ENCODE measurements around the gene PRTG. TPM values are rescaled to one million over a fixed set of nuclear protein-coding genes. Genes with fewer than 3 reads are reported as not detected.

PRTG gene
- total and polyA plus RNA-seq, 9 of the 15 experiments (the other 6 are each of a cell fraction or from before 2014, with no cell fraction given), result under 0.01 to 0.14 (median 0.06) TPM; not detected in 1

- WGBS (ENCODE audit: insufficient coverage, low coverage, missing lambda C conversion rate), result 0% methylated on average over 2 of the region's 2 CpGs
- no peak overlapping the region for H3K4me3 ChIP-seq
- no peaks in the 10 kb centered on the region for H3K9me1 ChIP-seq (ENCODE audit: control insufficient read depth, insufficient read depth, low read length)
- no peak overlapping the region for H2AFZ ChIP-seq (ENCODE audit: low read depth, low read length)
- TF ChIP-seq ETS1 (conservative IDR thresholded peaks at IDR 0.05; ENCODE audit: control insufficient read depth, low read depth, low read length) (no peak), EP400 (IDR thresholded peaks at IDR 0.05) (no peak), ZNF232 (CRISPR knock-in tag; IDR thresholded peaks at IDR 0.05) (no peak), PTTG1 (tag; IDR thresholded peaks at IDR 0.05; ENCODE audit: low read depth) (no peak), XRCC4 (IDR thresholded peaks at IDR 0.05; ENCODE audit: extremely low read depth, insufficient read depth, insufficient read length) (no peak), HDAC3 (IDR thresholded peaks at IDR 0.05; ENCODE audit: borderline replicate concordance, partially characterized antibody) (no peak), SAFB2 (IDR thresholded peaks at IDR 0.05; ENCODE audit: borderline replicate concordance, low read depth, low read length, severe bottlenecking) (no peak), ZNF253 (CRISPR knock-in tag; conservative IDR thresholded peaks at IDR 0.05) (no peak)
- no peaks in the 10 kb centered on the region for H3K4me1 ChIP-seq (replicated peaks in 1 of 2; ENCODE audit: control insufficient read depth in 2 of 2, insufficient read depth in 2 of 2, low read length in 2 of 2)
- H3K79me2 ChIP-seq (ENCODE audit: control insufficient read depth, insufficient read depth, low read length), result no peaks in the 10 kb centered on the region
- DNase-seq (ENCODE audit: extremely low read depth in 1 of 4, low spot score in 3 of 4) (no peak), ATAC-seq (no peak), FAIRE-seq (no peak)
- intact Hi-C loops (cut with micrococcal nuclease), result no loop called here
- H3K9ac ChIP-seq (ENCODE audit: insufficient read depth in 1 of 2, low read depth in 2 of 2, low read length in 2 of 2), result no peak overlapping the region
- H3K27ac ChIP-seq (ENCODE audit: extremely low read depth, low read depth, low read length), result no peak overlapping the region
- ChIA-PET CTCF (ENCODE audit: low intra/inter-chr PET ratio) (no interaction called here), POLR2A (interaction anchor here (1.5 kb wide), 1 partner anchor 13 kb away, joined by 3 read pairs; no protein-coding TSS in a partner anchor)
- in situ Hi-C loops (cut with MboI), result no loop called here
- no peaks in the 10 kb centered on the region for H3K9me3 ChIP-seq (replicated peaks; ENCODE audit: control insufficient read depth, insufficient read depth, low read depth, low read length)
- H3K27me3 ChIP-seq (ENCODE audit: control insufficient read depth in 2 of 2, insufficient read depth in 2 of 2, low read length in 2 of 2), result peaks cover 4 to 5% of the 10 kb centered on the region in 2 experiments; a peak in 3 of 5 replicates
- no peaks in the 10 kb centered on the region for H4K20me1 ChIP-seq (replicated peaks; ENCODE audit: control insufficient read depth, insufficient read depth, low read length)
- no peaks in the 10 kb centered on the region for H3K36me3 ChIP-seq (ENCODE audit: control insufficient read depth, insufficient read depth, low read length)
- no TSS peak for BruUV-seq (replicated peaks)
- H3K4me2 ChIP-seq (ENCODE audit: insufficient read depth, low read length), result no peak overlapping the region
Observed at GRCh38 chr15:55676507-55676906, 66.4 kb downstream of the PRTG start.

Data from K562 (cell line).